DOHH2 (cell line): Measurements from ENCODE around the gene ZNRD2.

Source experiments
- EZH2phosphoT487 ChIP-seq: fragments of 200-600 bp; sonication (generic); IDR thresholded peaks from 2 replicates; pipeline ENCODE4 v1.6.1; 2017; ENCODE audit warnings: borderline replicate concordance, mild to moderate bottlenecking, antibody characterized with exemption, low read length, moderate library complexity, mixed read lengths
- TF ChIP-seq, protein P1 (sequence below): fragments of 200-600 bp; sonication (generic); IDR thresholded peaks from one replicate; pipeline ENCODE4 v1.5.1; 2014; ENCODE audit warnings: antibody characterized with exemption, mild to moderate bottlenecking, low read depth, low read length; ENCODE audit not compliant: poor library complexity, severe bottlenecking

DNA sequence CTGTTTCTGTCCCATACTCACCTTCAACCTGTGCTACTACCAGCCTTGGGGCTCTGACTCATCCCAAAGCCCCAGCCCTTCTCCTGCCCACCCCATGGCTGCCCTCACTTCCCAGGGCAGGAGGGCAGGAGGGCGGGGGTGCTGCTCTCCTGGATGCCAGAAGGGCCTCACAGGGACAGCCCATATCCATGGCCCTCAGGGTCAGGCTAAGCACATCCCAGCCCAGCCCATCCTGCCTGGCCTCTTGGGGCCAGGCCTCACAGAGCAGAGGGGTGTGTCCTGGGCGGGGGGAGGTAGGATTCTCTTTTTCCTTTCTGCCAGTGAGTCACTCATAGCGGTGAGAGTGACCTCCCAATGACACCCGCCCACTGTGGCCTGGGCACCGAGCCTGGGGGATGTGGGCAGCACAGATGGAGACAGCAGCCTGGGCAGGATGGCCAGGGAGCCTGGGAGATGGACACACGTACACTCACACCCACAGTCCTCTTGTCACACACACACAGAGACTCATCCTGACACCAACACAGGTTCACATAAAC, 14.5 kb upstream of the ZNRD2 start:
- TF ChIP-seq, protein P1, sequence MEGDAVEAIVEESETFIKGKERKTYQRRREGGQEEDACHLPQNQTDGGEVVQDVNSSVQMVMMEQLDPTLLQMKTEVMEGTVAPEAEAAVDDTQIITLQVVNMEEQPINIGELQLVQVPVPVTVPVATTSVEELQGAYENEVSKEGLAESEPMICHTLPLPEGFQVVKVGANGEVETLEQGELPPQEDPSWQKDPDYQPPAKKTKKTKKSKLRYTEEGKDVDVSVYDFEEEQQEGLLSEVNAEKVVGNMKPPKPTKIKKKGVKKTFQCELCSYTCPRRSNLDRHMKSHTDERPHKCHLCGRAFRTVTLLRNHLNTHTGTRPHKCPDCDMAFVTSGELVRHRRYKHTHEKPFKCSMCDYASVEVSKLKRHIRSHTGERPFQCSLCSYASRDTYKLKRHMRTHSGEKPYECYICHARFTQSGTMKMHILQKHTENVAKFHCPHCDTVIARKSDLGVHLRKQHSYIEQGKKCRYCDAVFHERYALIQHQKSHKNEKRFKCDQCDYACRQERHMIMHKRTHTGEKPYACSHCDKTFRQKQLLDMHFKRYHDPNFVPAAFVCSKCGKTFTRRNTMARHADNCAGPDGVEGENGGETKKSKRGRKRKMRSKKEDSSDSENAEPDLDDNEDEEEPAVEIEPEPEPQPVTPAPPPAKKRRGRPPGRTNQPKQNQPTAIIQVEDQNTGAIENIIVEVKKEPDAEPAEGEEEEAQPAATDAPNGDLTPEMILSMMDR: no peak
- no peak for TF ChIP-seq EZH2phosphoT487
